ENCODE results near the gene MVP.
"Not testable (repeated sequence)": the region's sequence is repeated elsewhere in the genome, so short reads cannot be mapped to it uniquely, and the experiment has no call there.

The MVP gene

DNA sequence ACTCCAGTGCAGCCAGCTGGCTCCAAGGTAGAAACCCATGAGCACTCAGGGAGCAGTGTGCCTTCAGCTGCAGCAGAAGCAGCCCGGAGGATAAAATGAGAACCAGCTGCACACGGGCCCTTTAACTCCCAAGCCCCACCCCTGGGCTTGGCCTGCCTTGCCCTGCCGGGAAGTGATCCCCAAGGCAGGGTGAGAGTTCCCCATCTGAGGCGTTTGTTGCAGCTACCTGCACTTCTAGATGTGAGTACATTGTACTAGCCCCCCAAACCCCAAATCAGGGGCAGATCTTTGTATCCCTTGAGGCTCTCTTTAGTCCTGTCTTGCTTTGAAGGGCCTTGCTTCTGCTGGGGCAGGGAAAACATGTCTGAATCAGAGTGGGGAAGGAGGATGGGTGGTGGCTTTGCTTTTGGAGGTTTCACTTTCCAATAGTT lies at the start of gene MVP:
MVP (plus strand) TSS at position 192 of the 431 bp plus-strand sequence. CDS start 10,088 bp downstream, outside the sequence.
- Histone ChIP-seq H3K27ac (ENCODE audit: low read depth, low read length) (no peak within 1 kb of the TSS), H3K36me3 (ENCODE audit: control insufficient read depth, insufficient read depth, low read length) (peaks cover 31% of the 10 kb centered on the region), H3K9me3 (ENCODE audit: control insufficient read depth, insufficient read depth, low read depth, low read length) (no peaks in the 10 kb centered on the region), H3K4me1 (ENCODE audit: control insufficient read depth, insufficient read depth, low read length) (peaks cover 35% of the 10 kb centered on the region), H3K9ac (ENCODE audit: low read length) (no peak within 1 kb of the TSS), H3K27me3 (ENCODE audit: control insufficient read depth, insufficient read depth, low read length) (no peaks in the 10 kb centered on the region), H3K4me3 (ENCODE audit: low read depth, low read length) (no peak within 1 kb of the TSS)

DNA sequence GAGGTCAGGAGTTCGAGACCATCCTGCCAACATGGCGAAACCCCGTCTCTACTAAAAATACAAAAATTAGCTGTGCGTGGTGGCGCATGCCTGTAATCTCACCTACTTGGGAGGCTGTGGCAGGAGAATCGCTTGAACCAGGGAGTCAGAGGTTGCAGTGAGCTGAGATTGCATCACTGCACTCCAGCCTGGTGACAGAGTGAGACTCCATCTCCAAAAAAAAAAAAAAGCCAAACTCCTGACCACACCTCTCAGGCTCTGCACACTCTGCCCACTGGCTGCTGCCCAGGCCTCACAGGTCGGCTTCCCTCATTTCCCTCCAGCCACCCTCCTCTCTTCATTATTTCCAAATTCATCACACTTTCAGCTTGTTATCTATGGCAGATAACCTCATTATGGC lies 47.9 kb upstream of the MVP start:
- not testable (repeated sequence) for H3K9ac ChIP-seq (ENCODE audit: low read length); H3K4me1 ChIP-seq (ENCODE audit: control insufficient read depth, insufficient read depth, low read length); H3K36me3 ChIP-seq (ENCODE audit: control insufficient read depth, insufficient read depth, low read length); H3K27ac ChIP-seq (ENCODE audit: low read depth, low read length); H3K9me3 ChIP-seq (ENCODE audit: control insufficient read depth, insufficient read depth, low read depth, low read length); H3K4me3 ChIP-seq (ENCODE audit: low read depth, low read length); H3K27me3 ChIP-seq (ENCODE audit: control insufficient read depth, insufficient read depth, low read length)

DNA sequence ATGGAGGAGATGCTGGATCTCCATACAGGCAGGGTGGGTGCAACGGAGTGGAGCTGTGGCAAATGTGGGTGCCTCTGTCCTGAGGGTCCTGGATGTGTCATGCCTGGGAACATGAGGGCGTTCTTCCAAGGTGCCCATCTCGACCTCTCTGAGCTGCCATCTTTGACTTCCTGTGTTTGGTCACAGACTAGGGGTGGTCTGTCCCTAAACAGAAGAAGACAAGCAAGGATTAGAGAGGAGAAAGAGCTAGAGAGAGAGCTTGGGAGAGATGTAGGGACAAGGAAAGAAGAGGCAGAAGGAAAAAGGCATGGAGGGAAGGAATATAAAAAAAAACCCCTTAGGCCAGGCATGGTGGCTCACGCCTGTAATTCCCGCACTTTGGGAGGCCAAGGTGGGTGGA lies 45.5 kb upstream of the MVP start:
- no peak overlapping the region for H3K27ac ChIP-seq (ENCODE audit: low read depth, low read length)
- H3K9me3 ChIP-seq (ENCODE audit: control insufficient read depth, insufficient read depth, low read depth, low read length), result no peaks in the 10 kb centered on the region
- H3K9ac ChIP-seq (ENCODE audit: low read length), result no peak overlapping the region
- peaks cover 6% of the 10 kb centered on the region; the same call in 1 of the 2 replicates for H3K4me1 ChIP-seq (ENCODE audit: control insufficient read depth, insufficient read depth, low read length)
- peaks cover 14% of the 10 kb centered on the region; the same call in 1 of the 2 replicates for H3K27me3 ChIP-seq (ENCODE audit: control insufficient read depth, insufficient read depth, low read length)
- no peaks in the 10 kb centered on the region for H3K36me3 ChIP-seq (ENCODE audit: control insufficient read depth, insufficient read depth, low read length)
- H3K4me3 ChIP-seq (ENCODE audit: low read depth, low read length), result no peak overlapping the region

DNA sequence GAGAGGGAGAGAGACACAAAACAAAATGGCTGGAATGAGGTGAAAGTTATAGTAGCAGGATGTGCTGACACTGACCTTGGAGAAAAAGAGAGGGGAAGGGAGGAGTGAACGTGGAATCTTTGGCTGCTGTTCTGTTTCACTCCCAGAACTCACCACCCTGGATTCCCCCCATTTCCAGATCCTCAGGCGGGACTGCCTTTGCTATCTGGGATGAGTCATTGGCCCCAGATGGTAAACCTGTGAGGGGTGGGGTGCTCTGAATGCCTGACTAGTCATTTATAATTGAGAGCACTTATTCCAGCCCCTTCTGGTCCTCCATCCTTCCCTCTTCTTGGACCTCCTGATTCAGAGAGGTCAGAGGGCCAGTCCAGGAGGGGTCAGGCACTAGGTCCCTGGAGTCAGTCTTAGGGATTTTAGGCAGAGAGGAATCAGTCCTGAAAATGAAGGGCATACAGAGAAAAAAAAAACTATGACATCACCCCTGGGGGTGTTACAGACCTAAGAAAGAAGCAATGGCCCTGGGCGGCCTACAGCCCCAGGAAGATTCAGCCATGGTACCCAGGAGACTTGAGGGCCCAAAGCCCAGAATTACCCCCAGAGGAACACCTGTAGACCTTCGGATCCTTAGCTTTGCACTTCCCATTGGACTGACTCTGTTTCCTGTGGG lies 44.4 kb upstream of the MVP start:
- H3K9me3 ChIP-seq (ENCODE audit: control insufficient read depth, insufficient read depth, low read depth, low read length), result no peaks in the 10 kb centered on the region
- peaks cover 7% of the 10 kb centered on the region; the same call in 1 of the 2 replicates for H3K4me1 ChIP-seq (ENCODE audit: control insufficient read depth, insufficient read depth, low read length)
- H3K27ac ChIP-seq (ENCODE audit: low read depth, low read length), result no peak overlapping the region
- H3K27me3 ChIP-seq (ENCODE audit: control insufficient read depth, insufficient read depth, low read length), result peaks cover 20% of the 10 kb centered on the region; the same call in 1 of the 2 replicates
- H3K36me3 ChIP-seq (ENCODE audit: control insufficient read depth, insufficient read depth, low read length), result no peaks in the 10 kb centered on the region
- H3K4me3 ChIP-seq (ENCODE audit: low read depth, low read length), result no peak overlapping the region
- H3K9ac ChIP-seq (ENCODE audit: low read length), result no peak overlapping the region

DNA sequence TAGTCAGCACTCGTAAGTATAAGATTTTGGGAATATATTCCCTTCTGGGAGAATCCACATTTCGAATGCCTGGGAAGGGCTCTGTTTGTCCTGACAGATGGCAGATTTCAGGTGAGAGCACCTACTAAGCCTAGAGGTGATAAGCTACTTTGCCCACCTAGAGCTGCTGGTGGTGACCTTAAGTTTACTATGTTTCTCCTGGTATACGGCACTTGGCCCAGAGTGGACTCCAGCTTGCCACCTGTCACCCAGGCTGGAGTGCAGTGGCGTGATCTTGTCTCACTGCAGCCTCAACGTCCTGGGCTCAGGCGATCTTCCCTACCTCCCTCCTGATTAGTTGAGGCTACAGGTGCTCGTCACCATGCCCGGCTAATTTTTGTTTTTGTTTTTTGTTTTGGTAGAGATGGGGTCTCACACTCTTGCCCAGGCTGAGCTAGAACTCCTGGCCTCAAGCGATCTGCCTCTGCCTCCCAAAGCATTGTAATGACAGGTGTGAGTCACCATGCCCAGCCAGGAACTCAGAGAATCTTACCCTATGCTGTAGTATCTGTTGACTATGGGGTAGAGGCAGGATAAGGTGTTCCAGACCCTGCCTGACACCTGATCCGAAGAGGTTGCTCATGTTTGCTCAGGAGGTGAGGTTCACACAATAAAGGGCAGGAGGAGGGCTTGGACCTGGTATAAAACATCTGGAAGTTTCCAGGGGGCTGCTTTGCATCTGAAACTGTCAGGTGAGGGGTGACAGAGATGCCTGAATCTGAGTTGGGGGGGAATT lies 42.5 kb upstream of the MVP start, which contains the start of gene ZG16:
ZG16 (plus strand) TSS at position 681 of the 775 bp plus-strand sequence. CDS start 1,011 bp downstream, outside the sequence.
- H3K36me3 ChIP-seq (ENCODE audit: control insufficient read depth, insufficient read depth, low read length), result no peaks in the 10 kb centered on the region
- no peak within 1 kb of the TSS for H3K27ac ChIP-seq (ENCODE audit: low read depth, low read length)
- H3K4me3 ChIP-seq (ENCODE audit: low read depth, low read length), result no peak within 1 kb of the TSS
- H3K4me1 ChIP-seq (ENCODE audit: control insufficient read depth, insufficient read depth, low read length), result peaks cover 7% of the 10 kb centered on the region; the same call in 1 of the 2 replicates
- H3K9me3 ChIP-seq (ENCODE audit: control insufficient read depth, insufficient read depth, low read depth, low read length), result no peaks in the 10 kb centered on the region
- no peak within 1 kb of the TSS for H3K9ac ChIP-seq (ENCODE audit: low read length)
- H3K27me3 ChIP-seq (ENCODE audit: control insufficient read depth, insufficient read depth, low read length), result peaks cover 29% of the 10 kb centered on the region; the same call in 1 of the 2 replicates

DNA sequence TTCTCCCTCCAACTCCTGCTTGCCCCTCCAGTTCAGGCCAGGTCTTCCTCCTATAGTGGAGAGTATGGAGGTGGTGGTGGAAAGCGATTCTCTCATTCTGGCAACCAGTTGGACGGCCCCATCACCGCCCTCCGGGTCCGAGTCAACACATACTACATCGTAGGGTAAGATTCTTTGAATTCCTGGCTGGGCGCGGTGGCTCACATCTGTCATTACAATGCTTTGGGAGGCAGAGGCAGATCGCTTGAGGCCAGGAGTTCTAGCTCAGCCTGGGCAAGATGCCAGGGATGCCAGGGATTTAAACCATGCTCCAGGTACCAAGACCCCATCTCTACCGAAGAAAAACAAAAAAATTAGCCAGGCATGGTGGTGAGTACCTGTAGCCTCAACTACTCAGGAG lies 40.8 kb upstream of the MVP start:
- peaks cover 29% of the 10 kb centered on the region; the same call in 1 of the 2 replicates for H3K27me3 ChIP-seq (ENCODE audit: control insufficient read depth, insufficient read depth, low read length)
- no peak overlapping the region for H3K4me3 ChIP-seq (ENCODE audit: low read depth, low read length)
- H3K9ac ChIP-seq (ENCODE audit: low read length), result no peak overlapping the region
- H3K27ac ChIP-seq (ENCODE audit: low read depth, low read length), result no peak overlapping the region
- peaks cover 7% of the 10 kb centered on the region; the same call in 1 of the 2 replicates for H3K4me1 ChIP-seq (ENCODE audit: control insufficient read depth, insufficient read depth, low read length)
- no peaks in the 10 kb centered on the region; the same call in 1 of the 2 replicates for H3K9me3 ChIP-seq (ENCODE audit: control insufficient read depth, insufficient read depth, low read depth, low read length)
- no peaks in the 10 kb centered on the region for H3K36me3 ChIP-seq (ENCODE audit: control insufficient read depth, insufficient read depth, low read length)

DNA sequence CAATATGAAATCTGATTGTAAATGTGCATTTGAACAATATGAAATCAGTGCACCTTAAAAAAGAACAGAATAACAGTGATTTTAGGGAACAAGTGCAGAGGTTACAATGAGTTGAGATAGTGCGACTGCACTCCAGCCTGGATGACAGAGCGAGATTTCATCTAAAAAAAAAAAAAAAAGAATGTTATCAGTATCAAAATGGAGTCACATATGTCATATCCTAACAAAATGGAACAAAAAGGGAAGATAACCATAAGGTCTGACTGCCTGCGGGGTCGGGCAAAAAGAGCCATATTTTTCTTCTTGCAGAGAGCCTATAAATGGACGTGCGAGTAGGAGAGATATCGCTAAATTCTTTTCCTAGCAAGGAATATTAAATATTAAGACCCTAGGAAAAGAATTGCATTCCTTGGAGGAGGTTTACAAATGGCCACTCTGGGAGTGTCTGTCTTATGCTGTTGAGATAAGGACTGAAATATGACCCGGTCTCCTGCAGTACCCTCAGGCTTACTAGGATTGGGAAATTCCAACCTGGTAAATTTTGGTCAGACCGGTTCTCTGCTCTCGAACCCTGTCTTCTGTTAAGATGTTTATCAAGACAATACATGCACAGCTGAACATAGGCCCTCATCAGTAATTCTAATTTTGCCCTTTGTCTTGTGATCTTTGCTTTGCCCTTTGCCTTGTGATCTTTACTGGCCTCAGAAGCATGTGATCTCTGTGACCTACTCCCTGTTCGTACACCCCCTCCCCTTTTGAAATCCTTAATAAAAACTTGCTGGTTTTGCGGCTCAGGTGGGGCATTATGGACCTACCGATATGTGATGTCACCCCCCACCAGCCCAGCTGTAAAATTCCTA lies 36.9 kb upstream of the MVP start:
- H3K4me3 ChIP-seq (ENCODE audit: low read depth, low read length); H3K9me3 ChIP-seq (ENCODE audit: control insufficient read depth, insufficient read depth, low read depth, low read length); H3K4me1 ChIP-seq (ENCODE audit: control insufficient read depth, insufficient read depth, low read length); H3K9ac ChIP-seq (ENCODE audit: low read length); H3K27ac ChIP-seq (ENCODE audit: low read depth, low read length); H3K36me3 ChIP-seq (ENCODE audit: control insufficient read depth, insufficient read depth, low read length): not testable (repeated sequence)
- H3K27me3 ChIP-seq (ENCODE audit: control insufficient read depth, insufficient read depth, low read length), result peaks cover 29% of the 10 kb centered on the region; the same call in 1 of the 2 replicates

DNA sequence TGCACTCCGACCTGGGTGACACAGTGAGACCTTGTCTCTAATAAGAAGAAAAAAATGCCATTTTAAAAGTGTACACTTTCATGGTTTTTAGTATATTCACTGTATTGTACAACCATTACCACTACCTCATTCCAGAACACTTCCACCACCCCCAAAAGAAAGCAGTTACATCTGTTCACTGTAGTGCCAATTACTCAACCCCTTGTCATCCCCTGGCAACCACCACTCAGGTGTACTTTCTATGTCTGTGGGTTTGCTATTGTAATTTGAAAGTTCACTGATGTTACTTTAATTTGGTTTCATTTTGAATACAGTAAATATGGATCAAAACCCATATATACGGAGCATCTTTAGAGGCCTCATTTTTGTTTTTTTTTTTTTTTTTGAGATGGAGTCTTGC lies 36.1 kb upstream of the MVP start:
- H3K9me3 ChIP-seq (ENCODE audit: control insufficient read depth, insufficient read depth, low read depth, low read length), result no peaks in the 10 kb centered on the region; the same call in 1 of the 2 replicates
- peaks cover 10% of the 10 kb centered on the region; the same call in 1 of the 2 replicates for H3K4me1 ChIP-seq (ENCODE audit: control insufficient read depth, insufficient read depth, low read length)
- H3K4me3 ChIP-seq (ENCODE audit: low read depth, low read length), result no peak overlapping the region
- no peak overlapping the region for H3K27ac ChIP-seq (ENCODE audit: low read depth, low read length)
- H3K9ac ChIP-seq (ENCODE audit: low read length), result no peak overlapping the region
- no peaks in the 10 kb centered on the region for H3K36me3 ChIP-seq (ENCODE audit: control insufficient read depth, insufficient read depth, low read length)
- H3K27me3 ChIP-seq (ENCODE audit: control insufficient read depth, insufficient read depth, low read length), result peaks cover 20% of the 10 kb centered on the region; the same call in 1 of the 2 replicates

DNA sequence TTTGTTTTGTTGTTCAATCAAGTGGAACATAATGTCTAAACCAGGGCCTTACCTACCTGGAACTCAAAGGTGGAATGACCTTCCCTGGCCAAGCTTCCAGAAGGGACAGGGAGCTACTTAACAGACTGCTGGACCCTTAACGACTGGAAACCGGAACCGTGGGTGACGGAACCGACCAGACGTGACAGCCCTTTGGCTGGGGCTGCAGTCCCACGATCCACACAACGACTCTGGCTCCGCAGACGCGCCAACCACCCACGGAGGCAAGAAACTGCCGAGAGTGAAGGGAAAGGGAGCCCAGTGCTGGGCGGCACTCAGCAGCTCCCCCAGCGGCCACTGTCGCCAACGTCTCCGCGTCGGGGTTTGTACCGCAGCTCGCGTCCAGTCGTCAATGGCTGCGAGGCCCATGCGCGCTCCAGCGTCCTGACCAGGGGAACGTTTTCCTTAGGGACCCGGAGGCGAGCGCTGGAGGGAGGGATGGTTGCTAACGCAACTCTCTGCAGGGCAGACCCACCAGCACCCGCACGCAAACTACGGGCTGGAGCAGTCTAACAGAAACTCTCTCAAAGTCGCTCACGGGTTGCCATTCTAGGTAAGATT lies 35.3 kb upstream of the MVP start:
- no peaks in the 10 kb centered on the region for H3K36me3 ChIP-seq (ENCODE audit: control insufficient read depth, insufficient read depth, low read length)
- H3K9ac ChIP-seq (ENCODE audit: low read length), result peak overlapping the region; percentile 18
- H3K4me3 ChIP-seq (ENCODE audit: low read depth, low read length), result peak overlapping the region; percentile 48
- H3K4me1 ChIP-seq (ENCODE audit: control insufficient read depth, insufficient read depth, low read length), result peaks cover 3% of the 10 kb centered on the region; the same call in 1 of the 2 replicates
- H3K27me3 ChIP-seq (ENCODE audit: control insufficient read depth, insufficient read depth, low read length), result peaks cover 12% of the 10 kb centered on the region; the same call in 1 of the 2 replicates
- no peak overlapping the region for H3K27ac ChIP-seq (ENCODE audit: low read depth, low read length)
- H3K9me3 ChIP-seq (ENCODE audit: control insufficient read depth, insufficient read depth, low read depth, low read length), result no peaks in the 10 kb centered on the region; the same call in 1 of the 2 replicates

DNA sequence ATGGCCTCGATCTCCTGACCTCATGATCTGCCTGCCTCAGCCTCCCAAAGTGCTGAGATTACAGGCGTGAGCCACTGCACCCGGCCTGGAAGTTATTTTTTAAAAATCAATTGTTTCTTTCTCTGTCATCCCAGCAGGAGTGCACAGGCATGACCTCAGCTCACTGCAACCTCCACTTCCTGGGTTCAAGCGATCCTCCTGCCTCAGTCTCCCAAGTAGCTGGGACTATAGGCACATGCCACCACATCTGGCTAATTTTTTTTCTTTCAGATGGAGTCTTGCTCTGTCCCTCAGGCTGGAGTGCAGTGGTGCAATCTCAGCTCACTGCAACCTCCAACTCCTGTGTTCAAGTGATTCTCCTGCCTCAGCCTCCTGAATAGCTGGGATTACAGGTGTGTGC lies 33.1 kb upstream of the MVP start:
- H3K27ac ChIP-seq (ENCODE audit: low read depth, low read length); H3K27me3 ChIP-seq (ENCODE audit: control insufficient read depth, insufficient read depth, low read length); H3K4me3 ChIP-seq (ENCODE audit: low read depth, low read length); H3K36me3 ChIP-seq (ENCODE audit: control insufficient read depth, insufficient read depth, low read length); H3K9ac ChIP-seq (ENCODE audit: low read length); H3K9me3 ChIP-seq (ENCODE audit: control insufficient read depth, insufficient read depth, low read depth, low read length): not testable (repeated sequence)
- peaks cover 10% of the 10 kb centered on the region for H3K4me1 ChIP-seq (ENCODE audit: control insufficient read depth, insufficient read depth, low read length)

Data from HUES6 (cell line).